Measurements from ENCODE around the gene KRT37.
"Not testable (repeated sequence)": the region's sequence is repeated elsewhere in the genome, so short reads cannot be mapped to it uniquely, and the experiment has no call there.

The KRT37 gene

GRCh38 chr17:41403404-41404023 is 20.9 kb downstream of the KRT37 start:
- DNase-seq: no peak

GRCh38 chr17:41402161-41402560 is 22.2 kb downstream of the KRT37 start:
- no peak for DNase-seq

GRCh38 chr17:41396996-41397660 is 27.3 kb downstream of the KRT37 start, which contains the start of gene KRT31:
Gene KRT31 (minus strand): TSS chr17:41397608. CDS start chr17:41397539, 69 bp downstream.
- DNase-seq: no peak

- no peak for DNase-seq
Observed at GRCh38 chr17:41396340-41396739, 28.0 kb downstream of the KRT37 start.

- no peak for DNase-seq
Observed at GRCh38 chr17:41395611-41396010, 28.8 kb downstream of the KRT37 start.

- not testable (repeated sequence) for DNase-seq
Observed at GRCh38 chr17:41395044-41395443, 29.3 kb downstream of the KRT37 start.

GRCh38 chr17:41394254-41394996 is 30.0 kb downstream of the KRT37 start:
- no peak for DNase-seq

GRCh38 chr17:41393826-41394225 is 30.6 kb downstream of the KRT37 start:
- no peak for DNase-seq

- no peak for DNase-seq
Observed at GRCh38 chr17:41393294-41393693, 31.1 kb downstream of the KRT37 start.

GRCh38 chr17:41392278-41392677 is 32.1 kb downstream of the KRT37 start:
- DNase-seq: no peak

GRCh38 chr17:41391535-41391934 is 32.9 kb downstream of the KRT37 start:
- DNase-seq: no peak

GRCh38 chr17:41390411-41390938 is 33.9 kb downstream of the KRT37 start:
- no peak for DNase-seq

- DNase-seq: no peak
Observed at GRCh38 chr17:41387670-41388069, 36.7 kb downstream of the KRT37 start.

- DNase-seq: no peak
Observed at GRCh38 chr17:41386227-41386626, 38.2 kb downstream of the KRT37 start.

- DNase-seq: no peak
Observed at GRCh38 chr17:41383690-41384089, 40.7 kb downstream of the KRT37 start.

- DNase-seq: no peak
Observed at GRCh38 chr17:41382394-41382793, 42.0 kb downstream of the KRT37 start.

GRCh38 chr17:41381943-41382342 is 42.4 kb downstream of the KRT37 start, which contains the start of gene KRT34:
Gene KRT34 (minus strand): TSS chr17:41382306. CDS start chr17:41382246, 60 bp downstream.
- not testable (repeated sequence) for DNase-seq

GRCh38 chr17:41380091-41380490 is 44.3 kb downstream of the KRT37 start:
- DNase-seq: not testable (repeated sequence)

- DNase-seq: no peak
Observed at GRCh38 chr17:41377546-41377945, 46.8 kb downstream of the KRT37 start.
